GM23248 (cell line): Measurements from ENCODE around the gene CALML3.

Experiments used
- EZH2 ChIP-seq: fragments of 200-600 bp; sonication (generic); IDR thresholded peaks from 2 replicates; pipeline ENCODE4 v1.6.1; 2018; ENCODE audit warnings: antibody characterized with exemption, mild to moderate bottlenecking; ENCODE audit not compliant: insufficient read depth, poor library complexity, severe bottlenecking
- EZH2phosphoT487 ChIP-seq: fragments of 200-600 bp; sonication (generic); IDR thresholded peaks from 2 replicates; pipeline ENCODE4 v1.6.1; 2018; ENCODE audit warnings: antibody characterized with exemption, moderate library complexity, mild to moderate bottlenecking, low read depth; ENCODE audit not compliant: insufficient read depth

- TF ChIP-seq EZH2 (no peak), EZH2phosphoT487 (no peak)
Measured at GRCh38 chr10:5490698-5491464, 33.9 kb upstream of the CALML3 start.
